GM10847 (cell line): ENCODE results near the gene CTU1.

Experiments
- POLR2A ChIP-seq: IDR thresholded peaks from 2 replicates; pipeline ENCODE4 v1.6.1; 2011; ENCODE audit not compliant: insufficient read length; ENCODE audit errors: extremely low read depth

The CTU1 gene

DNA sequence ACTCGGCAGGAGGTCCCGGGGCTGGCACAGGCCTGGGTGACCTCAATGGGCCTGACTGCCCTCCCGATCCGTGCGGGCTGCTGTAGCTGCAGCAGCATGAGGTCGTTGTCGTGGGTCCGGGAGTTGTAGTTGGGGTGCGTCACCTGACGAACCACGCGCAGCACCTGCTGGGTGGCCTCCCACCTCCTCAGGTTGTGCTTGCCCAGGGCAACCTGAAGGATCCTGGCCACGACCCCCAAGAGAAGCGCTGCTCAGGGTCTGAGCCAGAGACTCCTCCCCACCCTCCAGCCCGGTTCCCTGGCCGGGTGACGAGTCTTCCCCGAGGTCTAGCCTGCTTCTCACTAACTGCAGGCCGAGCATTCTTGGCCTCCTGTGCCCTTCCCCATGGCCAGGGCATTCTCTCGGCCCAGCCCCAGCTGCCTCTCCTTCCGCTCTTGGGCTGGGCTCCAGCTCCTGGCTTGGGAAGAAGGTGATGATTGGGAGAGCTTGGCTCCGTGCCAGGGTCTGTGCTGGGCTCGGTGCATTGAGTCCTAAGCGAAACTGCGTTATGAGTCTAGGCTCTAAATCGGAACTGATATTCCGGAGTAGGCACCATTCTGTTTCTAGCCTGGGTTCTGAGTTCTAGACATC is 28.6 kb downstream of the CTU1 start:
- no peak for TF ChIP-seq POLR2A

GRCh38 chr19:51078731-51079130 is 29.5 kb downstream of the CTU1 start:
- TF ChIP-seq POLR2A: no peak

GRCh38 chr19:51078104-51078503 is 30.1 kb downstream of the CTU1 start:
- no peak for TF ChIP-seq POLR2A

- no peak for TF ChIP-seq POLR2A
Measured at GRCh38 chr19:51076631-51077213, 31.5 kb downstream of the CTU1 start.

- TF ChIP-seq POLR2A: no peak
Measured at GRCh38 chr19:51075998-51076397, 32.2 kb downstream of the CTU1 start.

DNA sequence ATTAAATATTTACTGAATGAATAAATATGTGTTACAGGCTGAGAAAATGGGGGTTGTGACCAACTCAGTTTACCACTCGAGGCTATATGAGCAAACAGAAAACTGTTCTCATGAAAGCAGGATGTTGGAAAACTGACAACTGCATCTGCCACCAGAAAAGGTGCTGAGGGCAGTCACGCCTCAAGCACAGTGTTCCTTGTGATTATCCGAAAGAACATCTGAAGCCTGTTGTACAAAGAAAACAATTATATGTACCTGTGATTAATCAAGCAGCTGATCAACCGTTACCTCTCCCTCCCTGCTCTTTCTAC is 37.2 kb downstream of the CTU1 start:
- TF ChIP-seq POLR2A: no peak

GRCh38 chr19:51070334-51071094 is 37.7 kb downstream of the CTU1 start:
- TF ChIP-seq POLR2A: no peak

GRCh38 chr19:51066393-51067186 is 41.6 kb downstream of the CTU1 start:
- TF ChIP-seq POLR2A: no peak

DNA sequence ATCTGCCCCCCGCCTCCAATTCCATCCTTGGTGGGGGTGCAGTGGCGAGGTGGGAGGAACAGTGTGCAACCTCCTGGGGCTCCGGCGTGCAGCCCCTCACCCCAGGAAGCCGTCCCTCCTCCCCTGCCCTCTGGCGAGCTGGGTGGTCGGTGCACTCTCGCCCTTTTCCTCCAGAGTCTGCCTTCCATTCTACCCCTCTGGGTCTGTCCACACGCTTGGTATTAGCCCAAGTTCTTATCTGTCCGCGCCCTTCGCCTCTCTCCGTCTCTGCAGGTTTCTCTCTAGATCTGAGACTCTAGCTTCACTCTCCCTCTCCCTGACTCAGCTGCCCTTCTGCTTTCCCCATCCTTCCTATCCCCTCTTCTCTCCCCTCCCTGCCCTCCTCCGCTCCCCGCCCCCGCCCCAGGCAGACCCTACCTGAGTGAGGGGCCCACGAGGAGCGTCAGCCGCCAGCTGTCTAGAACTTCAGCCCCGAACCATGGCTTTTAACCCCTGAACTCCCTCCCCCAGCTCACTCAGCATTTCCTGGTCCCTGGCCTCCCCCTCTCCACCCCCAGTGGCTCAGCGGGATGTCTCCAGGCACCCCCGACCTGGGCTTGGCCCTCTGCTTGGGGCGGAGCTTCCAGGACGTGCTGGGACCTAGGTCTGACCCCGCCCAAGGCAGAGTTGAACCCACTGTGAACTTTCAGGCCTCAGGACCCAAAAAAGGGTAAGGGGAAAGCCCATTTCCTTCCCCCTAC is 42.8 kb downstream of the CTU1 start:
- TF ChIP-seq POLR2A: no peak

DNA sequence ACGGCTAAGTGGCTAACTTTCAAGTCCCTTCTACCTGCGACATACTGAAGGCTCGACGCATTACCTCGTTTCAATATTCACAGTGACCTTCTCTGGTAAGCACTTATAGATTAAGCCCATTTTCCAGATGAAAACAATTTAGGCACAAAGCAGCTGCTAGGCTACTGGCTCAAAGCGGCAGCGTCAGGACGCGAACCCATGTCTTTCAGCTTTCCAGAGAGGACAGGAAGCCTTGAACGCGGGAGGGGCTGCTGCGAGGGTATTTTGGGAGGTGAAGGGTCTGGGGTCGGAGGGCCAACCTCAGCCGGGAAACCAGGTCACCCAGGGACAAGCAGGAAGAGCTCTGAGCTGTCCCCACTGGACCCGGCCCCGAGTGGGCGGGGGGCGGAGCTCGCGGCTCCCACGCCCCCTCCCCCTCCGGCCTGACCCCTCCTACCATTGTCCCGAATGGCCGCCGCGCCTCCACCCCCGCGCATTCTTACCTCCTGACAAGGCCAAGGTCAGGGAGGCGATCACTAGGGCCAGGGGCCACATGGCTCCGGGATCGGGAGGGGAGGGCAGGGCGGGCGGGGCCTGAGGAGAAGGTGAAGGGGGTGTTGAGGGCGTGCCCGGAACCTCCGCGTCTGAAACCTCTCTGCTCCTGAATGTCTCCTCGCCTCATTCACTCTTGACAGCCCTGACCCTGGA is 43.5 kb downstream of the CTU1 start, which contains the start of gene KLK13:
Gene KLK13 (minus strand): TSS at position 559 of the 687 bp plus-strand sequence. CDS start 25 bp downstream, at position 534.
- no peak for TF ChIP-seq POLR2A

DNA sequence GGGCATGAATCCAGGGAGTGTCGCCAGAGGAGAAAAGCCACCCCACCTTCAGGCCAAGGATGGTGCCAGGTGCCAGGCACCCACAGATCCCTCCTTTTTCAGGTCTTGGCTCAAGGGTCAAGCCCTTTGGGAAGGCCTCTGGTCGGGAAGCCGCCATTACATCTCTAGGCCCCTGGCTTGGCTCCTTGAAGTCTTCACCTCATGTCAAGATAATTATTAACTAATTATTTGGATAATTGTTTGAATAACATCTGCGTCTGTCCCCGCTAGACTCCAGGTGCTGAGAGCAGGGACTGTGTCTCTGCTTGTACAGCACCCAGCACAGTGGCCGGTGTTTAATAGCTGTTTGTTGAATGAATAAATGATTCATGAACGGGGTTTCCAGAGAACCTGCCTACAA is 44.5 kb downstream of the CTU1 start:
- no peak for TF ChIP-seq POLR2A

DNA sequence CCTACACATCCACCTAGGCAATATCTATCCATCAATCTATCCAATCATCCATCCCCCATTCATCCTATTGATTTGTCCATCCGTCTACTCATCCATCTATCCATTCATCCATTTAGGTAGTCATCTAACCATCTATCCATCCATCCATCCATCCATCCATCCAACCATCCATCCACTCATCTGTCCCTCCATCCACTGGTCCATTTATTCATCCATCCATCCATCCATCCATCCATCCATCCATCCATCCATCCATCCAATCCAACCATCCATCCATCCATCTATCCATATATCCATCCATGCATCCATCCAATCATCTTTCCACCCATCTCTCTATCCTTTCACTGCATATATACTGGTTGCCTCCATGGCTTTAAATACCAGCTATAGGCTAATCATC is 47.2 kb downstream of the CTU1 start:
- no peak for TF ChIP-seq POLR2A

DNA sequence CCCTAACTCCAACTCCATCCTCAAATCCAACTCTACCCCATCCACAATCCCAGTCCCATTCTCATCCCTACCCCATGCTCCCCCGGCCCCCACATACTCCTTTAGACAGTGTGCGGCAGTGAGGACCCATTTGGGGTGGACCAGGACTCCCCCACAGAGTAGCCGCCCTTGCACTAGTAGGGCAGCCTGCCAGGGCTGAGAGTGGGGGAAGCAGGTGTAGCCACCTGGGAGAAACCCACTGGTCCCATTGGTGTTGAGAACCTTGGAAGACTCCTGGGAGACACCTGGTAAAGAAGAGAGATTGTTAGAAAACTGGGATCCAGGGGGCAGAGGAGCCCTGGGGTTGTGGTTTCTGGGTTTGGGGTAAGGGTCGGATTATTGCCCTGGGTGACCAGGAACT is 47.9 kb downstream of the CTU1 start:
- no peak for TF ChIP-seq POLR2A

- TF ChIP-seq POLR2A: no peak
Measured at GRCh38 chr19:51059715-51060114, 48.5 kb downstream of the CTU1 start.
